ENCODE data around the gene FANCB. TPM values are rescaled to one million over a fixed set of nuclear protein-coding genes. Genes with fewer than 3 reads are reported as not detected.

Gene FANCB
- total and polyA plus RNA-seq, 10 donors, result 0.54 to 4.3 (median 3.3) TPM

- Histone ChIP-seq H3K4me3 (no peak overlapping the region), H3K27ac (peak overlapping the region in 3 of 8 donors; percentile 19 to 71 (median 34)), H3K9me3 (peaks cover 0 to 15% (median 0%) of the 10 kb centered on the region in 8 donors), H3K4me1 (no peaks in the 10 kb centered on the region), H3K27me3 (replicated peaks in 1 of 7) (no peaks in the 10 kb centered on the region), H3K36me3 (peaks cover 0 to 24% (median 0%) of the 10 kb centered on the region in 6 donors)
- intact Hi-C loops (cut with DNase I; ENCODE audit: low total_unique reads), result no loop called here
- TF ChIP-seq CTCF (IDR thresholded peaks at IDR 0.05 in 8 of 11, conservative IDR thresholded peaks at IDR 0.05 in 3 of 11), result no peak
- no peak for TF ChIP-seq POLR2A (IDR thresholded peaks at IDR 0.05)
- TF ChIP-seq POLR2AphosphoS5 (IDR thresholded peaks at IDR 0.05), result no peak
- no peak for DNase-seq
These were observed 29.7 kb upstream of the FANCB start for GRCh38 chrX:14902537-14902936.

- DNase-seq, result no peak
- intact Hi-C loops (cut with DNase I; ENCODE audit: low total_unique reads), result no loop called here
- peak overlapping the region in 4 of 8 donors; percentile 10 to 75 (median 48) for H3K27ac ChIP-seq
These were observed 26.7 kb upstream of the FANCB start for GRCh38 chrX:14899607-14900006.

GRCh38 chrX:14897042-14897441 lies 24.2 kb upstream of the FANCB start:
- intact Hi-C loops (cut with DNase I; ENCODE audit: low total_unique reads), result no loop called here
- Histone ChIP-seq H3K27ac (no peak overlapping the region), H3K4me3 (no peak overlapping the region), H3K36me3 (peaks cover 0 to 30% (median 0%) of the 10 kb centered on the region in 6 donors), H3K9me3 (no peaks in the 10 kb centered on the region), H3K27me3 (replicated peaks in 1 of 7) (no peaks in the 10 kb centered on the region), H3K4me1 (no peaks in the 10 kb centered on the region)
- DNase-seq, result no peak
- TF ChIP-seq CTCF (IDR thresholded peaks at IDR 0.05 in 8 of 11, conservative IDR thresholded peaks at IDR 0.05 in 3 of 11) (no peak), POLR2AphosphoS5 (IDR thresholded peaks at IDR 0.05) (no peak), POLR2A (IDR thresholded peaks at IDR 0.05) (no peak)
- WGBS, 5 donors, result 70 to 97% (median 92%) methylated on average over 2 of the region's 2 CpGs

More at GRCh38 chrX:14899607-14900006, 26.7 kb upstream of the FANCB start:
- Histone ChIP-seq H3K9me3 (peaks cover 0 to 8% (median 0%) of the 10 kb centered on the region in 8 donors), H3K4me3 (no peak overlapping the region), H3K4me1 (no peaks in the 10 kb centered on the region), H3K27me3 (replicated peaks in 1 of 7) (no peaks in the 10 kb centered on the region), H3K36me3 (peaks cover 0 to 38% (median 0%) of the 10 kb centered on the region in 6 donors)
- TF ChIP-seq POLR2A (IDR thresholded peaks at IDR 0.05) (no peak), CTCF (IDR thresholded peaks at IDR 0.05 in 8 of 11, conservative IDR thresholded peaks at IDR 0.05 in 3 of 11) (no peak), POLR2AphosphoS5 (IDR thresholded peaks at IDR 0.05) (no peak)

GRCh38 chrX:14896273-14896672 lies 23.4 kb upstream of the FANCB start:
- Histone ChIP-seq H3K9me3 (no peaks in the 10 kb centered on the region), H3K36me3 (peaks cover 0 to 30% (median 0%) of the 10 kb centered on the region in 6 donors), H3K4me1 (no peaks in the 10 kb centered on the region), H3K27ac (no peak overlapping the region), H3K4me3 (no peak overlapping the region), H3K27me3 (replicated peaks in 1 of 7) (no peaks in the 10 kb centered on the region)
- no peak for DNase-seq
- no peak for TF ChIP-seq CTCF (IDR thresholded peaks at IDR 0.05 in 8 of 11, conservative IDR thresholded peaks at IDR 0.05 in 3 of 11)
- no peak for TF ChIP-seq POLR2AphosphoS5 (IDR thresholded peaks at IDR 0.05)
- no peak for TF ChIP-seq POLR2A (IDR thresholded peaks at IDR 0.05)
- intact Hi-C loops (cut with DNase I; ENCODE audit: low total_unique reads), result no loop called here
- 77 to 87% (median 84%) methylated on average over 2 of the region's 2 CpGs for WGBS, 5 donors
